ENCODE data around the gene LPCAT2. TPM values are rescaled to one million over a fixed set of nuclear protein-coding genes. Genes with fewer than 3 reads are reported as not detected.

The LPCAT2 gene
- total RNA-seq, 2 donors from 2014 or later = 10.8 to 13.6 TPM

- H3K36me3 ChIP-seq = no peaks in the 10 kb centered on the region
- no peaks in the 10 kb centered on the region for H3K9me3 ChIP-seq
- no peaks in the 10 kb centered on the region for H3K4me1 ChIP-seq (replicated peaks)
- no peak overlapping the region for H3K4me3 ChIP-seq
- no peak for TF ChIP-seq CTCF (IDR thresholded peaks at IDR 0.05)
- intact Hi-C loops (cut with DNase I) = no loop called here
- DNase-seq (ENCODE audit: low spot score) = no peak
- 95% methylated on average over 1 of the region's 1 CpG for whole genome bisulfite sequencing
- H3K27ac ChIP-seq = no peak overlapping the region
- no peaks in the 10 kb centered on the region for H3K27me3 ChIP-seq (replicated peaks; ENCODE audit: insufficient read depth)
Observed at GRCh38 chr16:55515111-55515510, 6.2 kb downstream of the LPCAT2 start.

- no peak for TF ChIP-seq POLR2A (IDR thresholded peaks at IDR 0.05)
- TF ChIP-seq POLR2AphosphoS5 (IDR thresholded peaks at IDR 0.05) = no peak
- TF ChIP-seq CTCF (IDR thresholded peaks at IDR 0.05) = no peak
- H3K4me1 ChIP-seq (replicated peaks) = no peaks in the 10 kb centered on the region
- no peak for DNase-seq (ENCODE audit: low spot score)
- 50% methylated on average over 1 of the region's 1 CpG for WGBS
- no peak overlapping the region for H3K27ac ChIP-seq
- H3K4me3 ChIP-seq = no peak overlapping the region
- H3K27me3 ChIP-seq (replicated peaks; ENCODE audit: insufficient read depth) = no peaks in the 10 kb centered on the region
- no peaks in the 10 kb centered on the region for H3K36me3 ChIP-seq
- intact Hi-C loops (cut with DNase I) = no loop called here
- H3K9me3 ChIP-seq = no peaks in the 10 kb centered on the region
Observed at GRCh38 chr16:55521792-55522191, 12.9 kb downstream of the LPCAT2 start.

GRCh38 chr16:55526441-55526840 lies 17.6 kb downstream of the LPCAT2 start:
- no peak for DNase-seq (ENCODE audit: low spot score)
- H3K9me3 ChIP-seq = no peaks in the 10 kb centered on the region
- H3K36me3 ChIP-seq = no peaks in the 10 kb centered on the region
- no peak overlapping the region for H3K27ac ChIP-seq
- intact Hi-C loops (cut with DNase I) = no loop called here
- no peak overlapping the region for H3K4me3 ChIP-seq
- 28% methylated on average over 2 of the region's 2 CpGs for WGBS
- H3K27me3 ChIP-seq (replicated peaks; ENCODE audit: insufficient read depth) = no peaks in the 10 kb centered on the region
- no peak for TF ChIP-seq CTCF (IDR thresholded peaks at IDR 0.05)
- H3K4me1 ChIP-seq (replicated peaks) = no peaks in the 10 kb centered on the region

- Histone ChIP-seq H3K27ac (no peak overlapping the region), H3K4me3 (no peak overlapping the region), H3K27me3 (replicated peaks; ENCODE audit: insufficient read depth) (no peaks in the 10 kb centered on the region), H3K9me3 (no peaks in the 10 kb centered on the region), H3K36me3 (no peaks in the 10 kb centered on the region), H3K4me1 (replicated peaks) (no peaks in the 10 kb centered on the region)
- no peak for DNase-seq (ENCODE audit: low spot score)
- TF ChIP-seq CTCF (IDR thresholded peaks at IDR 0.05) (no peak), POLR2A (IDR thresholded peaks at IDR 0.05) (no peak), POLR2AphosphoS5 (IDR thresholded peaks at IDR 0.05) (no peak)
- intact Hi-C loops (cut with DNase I) = no loop called here
Observed at GRCh38 chr16:55527885-55528284, 19.0 kb downstream of the LPCAT2 start.

GRCh38 chr16:55529018-55529417 lies 20.1 kb downstream of the LPCAT2 start:
- no peak for TF ChIP-seq POLR2AphosphoS5 (IDR thresholded peaks at IDR 0.05)
- TF ChIP-seq POLR2A (IDR thresholded peaks at IDR 0.05) = no peak
- TF ChIP-seq CTCF (IDR thresholded peaks at IDR 0.05) = no peak
- H3K4me1 ChIP-seq (replicated peaks) = no peaks in the 10 kb centered on the region
- H3K36me3 ChIP-seq = no peaks in the 10 kb centered on the region
- no peaks in the 10 kb centered on the region for H3K27me3 ChIP-seq (replicated peaks; ENCODE audit: insufficient read depth)
- DNase-seq (ENCODE audit: low spot score) = no peak
- no peak overlapping the region for H3K27ac ChIP-seq
- no peak overlapping the region for H3K4me3 ChIP-seq
- intact Hi-C loops (cut with DNase I) = no loop called here
- H3K9me3 ChIP-seq = no peaks in the 10 kb centered on the region
- WGBS = 81% methylated on average over 2 of the region's 2 CpGs
